Epidermal melanocyte (primary cell): ENCODE measurements around the gene AK3.
"Not testable (repeated sequence)": the region's sequence is repeated elsewhere in the genome, so short reads cannot be mapped to it uniquely, and the experiment has no call there.

Experiments
- DNase-seq: peaks from one replicate; pipeline ENCODE4 v3.0.0; 2011; ENCODE audit warnings: low spot score; ENCODE audit not compliant: insufficient read length

Gene AK3

DNA sequence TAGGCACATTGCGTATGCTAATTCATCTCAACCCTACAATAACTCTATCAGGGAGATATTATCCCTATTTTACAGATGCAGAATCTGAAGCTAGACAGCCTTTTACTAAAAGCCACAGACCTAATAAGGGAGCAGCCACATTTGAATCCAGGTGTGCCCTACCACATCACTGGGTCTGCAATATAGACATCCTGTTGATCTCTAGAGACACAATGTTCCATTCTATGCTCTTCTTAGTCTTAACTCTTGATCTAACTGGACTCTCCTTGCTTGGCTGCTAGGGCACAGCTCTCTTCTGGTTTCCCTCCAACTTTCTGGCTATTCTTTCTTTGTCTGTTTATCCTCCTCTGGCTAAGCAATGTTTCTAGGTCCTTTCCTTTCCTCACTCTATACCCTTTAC is 73.3 kb downstream of the AK3 start:
- DNase-seq = no peak

DNA sequence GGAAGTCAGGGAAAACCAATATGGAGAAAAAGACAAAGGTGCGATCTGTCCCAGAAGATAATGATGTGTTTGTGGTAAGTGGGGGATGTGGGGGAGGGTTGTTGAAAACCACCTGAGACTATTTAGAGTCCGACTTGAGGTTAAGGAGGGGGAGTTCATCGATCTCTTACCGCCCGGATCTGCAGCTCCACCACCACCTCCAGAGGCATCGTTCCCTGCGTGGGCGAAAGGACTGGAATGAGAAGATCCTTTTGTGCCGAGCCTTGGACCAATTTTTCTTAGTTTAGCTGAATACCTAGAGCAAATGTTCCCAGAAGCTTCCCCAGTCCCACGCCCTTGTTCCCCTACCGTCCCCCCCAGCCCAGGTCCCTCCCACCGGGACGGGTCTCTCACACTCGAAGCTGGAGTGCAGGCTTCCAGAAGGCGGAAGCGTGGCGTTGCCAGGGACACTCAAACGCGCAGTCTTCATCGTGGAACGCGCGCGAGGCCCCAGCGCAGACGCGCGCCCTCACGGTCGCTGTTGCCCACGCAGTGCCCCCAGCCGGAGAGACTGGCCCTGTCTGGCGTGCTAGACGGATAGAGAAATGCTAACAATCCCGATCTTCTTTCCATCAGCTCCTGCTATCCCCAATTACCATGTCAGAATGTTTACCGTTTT is 74.8 kb downstream of the AK3 start, which contains the start of gene SPATA6L:
SPATA6L (minus strand) TSS at position 439 of the 658 bp plus-strand sequence; CDS start at position 209, 230 bp downstream.
- DNase-seq = no peak

GRCh38 chr9:4665357-4665756 is 75.6 kb downstream of the AK3 start:
- no peak for DNase-seq

DNA sequence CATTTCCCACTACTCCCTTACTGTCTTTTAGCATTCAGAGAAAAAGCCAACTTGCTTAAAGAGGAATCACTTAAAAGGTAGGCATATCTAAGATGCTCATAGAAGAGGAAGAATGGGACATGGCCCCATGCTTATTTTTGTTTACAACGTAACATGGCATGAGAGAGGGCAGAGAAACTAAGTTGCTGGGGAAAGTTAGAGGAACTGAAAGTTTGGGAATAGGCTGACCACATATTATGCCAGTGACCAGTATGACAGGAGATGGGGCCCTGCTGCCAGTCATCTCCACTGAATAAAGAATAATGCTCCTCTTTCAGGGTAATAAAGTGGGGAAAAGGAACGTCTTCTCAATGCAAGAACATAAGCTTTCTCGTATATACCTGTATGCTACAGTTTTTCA is 77.0 kb downstream of the AK3 start:
- DNase-seq = no peak

GRCh38 chr9:4662989-4663792 is 77.8 kb downstream of the AK3 start:
- DNase-seq = no peak

GRCh38 chr9:4662108-4662988 is 78.7 kb downstream of the AK3 start, which contains the start of gene PLPP6:
TSS of gene PLPP6 (plus strand) at chr9:4662294. CDS start at chr9:4662376, 82 bp downstream.
- DNase-seq = peak; percentile 82

DNA sequence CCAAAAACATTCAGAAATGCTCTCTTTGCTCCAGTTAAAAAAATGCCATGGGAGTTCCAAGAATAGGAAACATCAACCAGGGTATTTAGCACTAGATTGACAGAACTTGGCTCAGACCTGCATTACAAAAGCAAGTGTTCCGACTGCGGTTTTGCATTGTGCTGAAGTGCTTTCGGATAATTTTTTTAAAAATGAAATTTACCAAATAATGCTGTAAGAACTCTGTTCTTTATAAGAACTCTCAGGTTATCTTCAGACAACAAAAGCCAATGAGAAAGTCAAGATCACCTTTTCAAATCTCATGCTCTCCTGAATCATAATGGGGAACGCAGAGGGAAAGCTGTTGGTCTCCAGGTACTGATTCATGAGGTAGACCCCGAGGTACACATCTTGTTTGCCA is 79.4 kb downstream of the AK3 start:
- no peak for DNase-seq

- no peak for DNase-seq
These were observed 79.8 kb downstream of the AK3 start for GRCh38 chr9:4661165-4661564.

DNA sequence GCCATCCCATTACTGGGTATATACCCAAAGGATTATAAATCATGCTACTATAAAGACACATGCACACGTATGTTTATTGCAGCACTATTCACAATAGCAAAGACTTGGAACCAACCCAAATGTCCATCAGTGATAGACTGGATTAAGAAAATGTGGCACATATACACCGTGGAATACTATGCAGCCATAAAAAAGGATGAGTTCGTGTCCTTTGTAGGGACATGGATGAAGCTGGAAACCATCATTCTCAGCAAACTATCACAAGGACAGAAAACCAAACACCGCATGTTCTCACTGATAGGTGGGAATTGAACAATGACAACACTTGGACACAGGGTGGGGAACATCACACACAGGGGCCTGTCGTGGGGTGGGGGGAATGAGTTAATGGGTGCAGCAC is 80.3 kb downstream of the AK3 start:
- not testable (repeated sequence) for DNase-seq
